ENCODE data around the gene PSMB3.

The PSMB3 gene

GRCh38 chr17:38743556-38744171 lies 8.9 kb upstream of the PSMB3 start:
- TF ChIP-seq HOXC10 (CRISPR knock-in tag; IDR thresholded peaks at IDR 0.05) (no peak), ZNF404 (tag by site-specific recombination; IDR thresholded peaks at IDR 0.05) (no peak), ZNF423 (tag by site-specific recombination; IDR thresholded peaks at IDR 0.05) (0 out of 2 replicates have a peak, but pooled peaks have one; percentile 14), ZNF654 (tag by site-specific recombination; IDR thresholded peaks at IDR 0.05; ENCODE audit: low read depth) (no peak), PRDM10 (tag by site-specific recombination; IDR thresholded peaks at IDR 0.05) (peak; percentile 84), ZBTB21 (tag by site-specific recombination; IDR thresholded peaks at IDR 0.05) (no peak), ZNF157 (tag by site-specific recombination; IDR thresholded peaks at IDR 0.05) (no peak), ZIC2 (tag by site-specific recombination; IDR thresholded peaks at IDR 0.05) (peak; percentile 81), GLI4 (tag by site-specific recombination; IDR thresholded peaks at IDR 0.05) (no peak), IKZF3 (tag by site-specific recombination; IDR thresholded peaks at IDR 0.05) (0 out of 2 replicates have a peak, but pooled peaks have one; percentile 14)
- TF ChIP-seq, protein P1, sequence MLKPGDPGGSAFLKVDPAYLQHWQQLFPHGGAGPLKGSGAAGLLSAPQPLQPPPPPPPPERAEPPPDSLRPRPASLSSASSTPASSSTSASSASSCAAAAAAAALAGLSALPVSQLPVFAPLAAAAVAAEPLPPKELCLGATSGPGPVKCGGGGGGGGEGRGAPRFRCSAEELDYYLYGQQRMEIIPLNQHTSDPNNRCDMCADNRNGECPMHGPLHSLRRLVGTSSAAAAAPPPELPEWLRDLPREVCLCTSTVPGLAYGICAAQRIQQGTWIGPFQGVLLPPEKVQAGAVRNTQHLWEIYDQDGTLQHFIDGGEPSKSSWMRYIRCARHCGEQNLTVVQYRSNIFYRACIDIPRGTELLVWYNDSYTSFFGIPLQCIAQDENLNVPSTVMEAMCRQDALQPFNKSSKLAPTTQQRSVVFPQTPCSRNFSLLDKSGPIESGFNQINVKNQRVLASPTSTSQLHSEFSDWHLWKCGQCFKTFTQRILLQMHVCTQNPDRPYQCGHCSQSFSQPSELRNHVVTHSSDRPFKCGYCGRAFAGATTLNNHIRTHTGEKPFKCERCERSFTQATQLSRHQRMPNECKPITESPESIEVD (tag by site-specific recombination; IDR thresholded peaks at IDR 0.05): no peak
- Histone ChIP-seq H3K4me1 (ENCODE audit: control insufficient read depth, insufficient read depth, low read length) (peaks cover 38% of the 10 kb centered on the region), H3K4me3 (ENCODE audit: low read depth, low read length) (no peak overlapping the region), H3K9me3 (ENCODE audit: control insufficient read depth, insufficient read depth, low read depth, low read length) (no peaks in the 10 kb centered on the region), H3K27ac (ENCODE audit: extremely low read depth, low read depth, low read length) (no peak overlapping the region), H3K36me3 (ENCODE audit: control insufficient read depth in 2 of 2, insufficient read depth in 1 of 2, low read length in 2 of 2) (peaks cover 0 to 18% of the 10 kb centered on the region in 2 experiments; a peak in 2 of 3 replicates)
- ChIA-PET CTCF (interaction anchor here (4.6 kb wide), 1 partner anchor 9 kb away, joined by 47 read pairs; no protein-coding TSS in a partner anchor), POLR2A (interaction anchor here (1.1 to 1.3 kb wide), 2 partner anchors 8 to 13 kb away, joined by 6 to 8 read pairs; no protein-coding TSS in a partner anchor)

- CTCF ChIA-PET: interaction anchor here (0.5 to 4.6 kb wide), 4 partner anchors 10 to 502 kb away, joined by 3 to 47 read pairs (median 6); no protein-coding TSS in a partner anchor
- peak overlapping the region; percentile 96 for H3K27ac ChIP-seq (ENCODE audit: extremely low read depth, low read depth, low read length)
- TF ChIP-seq ZFP69B (tag by site-specific recombination; IDR thresholded peaks at IDR 0.05) (0 out of 2 replicates have a peak, but pooled peaks have one; percentile 55), ZIC2 (tag by site-specific recombination; IDR thresholded peaks at IDR 0.05) (peak; percentile 97), ZNF843 (tag by site-specific recombination; IDR thresholded peaks at IDR 0.05) (no peak), SP2 (tag by site-specific recombination; IDR thresholded peaks at IDR 0.05) (peak; percentile 47), REST (tag by site-specific recombination; IDR thresholded peaks at IDR 0.05) (no peak), EGR2 (tag by site-specific recombination; IDR thresholded peaks at IDR 0.05; ENCODE audit: low read depth) (peak; percentile 79), OSR2 (tag by site-specific recombination; IDR thresholded peaks at IDR 0.05) (peak; percentile 66), ZNF561 (tag by site-specific recombination; IDR thresholded peaks at IDR 0.05; ENCODE audit: borderline replicate concordance) (peak; percentile 97), TCF7L2 (IDR thresholded peaks at IDR 0.05; ENCODE audit: borderline replicate concordance, low read depth, low read length) (no peak), ZNF549 (tag by site-specific recombination; IDR thresholded peaks at IDR 0.05) (no peak), TRIM28 (IDR thresholded peaks at IDR 0.05; ENCODE audit: borderline replicate concordance, low read length) (peak; percentile 25; the same call in 1 of the 2 replicates), ZNF366 (tag by site-specific recombination; conservative IDR thresholded peaks at IDR 0.05) (peak; percentile 83), FEZF1 (tag by site-specific recombination; IDR thresholded peaks at IDR 0.05) (peak; percentile 97)
- TF ChIP-seq, protein P2, sequence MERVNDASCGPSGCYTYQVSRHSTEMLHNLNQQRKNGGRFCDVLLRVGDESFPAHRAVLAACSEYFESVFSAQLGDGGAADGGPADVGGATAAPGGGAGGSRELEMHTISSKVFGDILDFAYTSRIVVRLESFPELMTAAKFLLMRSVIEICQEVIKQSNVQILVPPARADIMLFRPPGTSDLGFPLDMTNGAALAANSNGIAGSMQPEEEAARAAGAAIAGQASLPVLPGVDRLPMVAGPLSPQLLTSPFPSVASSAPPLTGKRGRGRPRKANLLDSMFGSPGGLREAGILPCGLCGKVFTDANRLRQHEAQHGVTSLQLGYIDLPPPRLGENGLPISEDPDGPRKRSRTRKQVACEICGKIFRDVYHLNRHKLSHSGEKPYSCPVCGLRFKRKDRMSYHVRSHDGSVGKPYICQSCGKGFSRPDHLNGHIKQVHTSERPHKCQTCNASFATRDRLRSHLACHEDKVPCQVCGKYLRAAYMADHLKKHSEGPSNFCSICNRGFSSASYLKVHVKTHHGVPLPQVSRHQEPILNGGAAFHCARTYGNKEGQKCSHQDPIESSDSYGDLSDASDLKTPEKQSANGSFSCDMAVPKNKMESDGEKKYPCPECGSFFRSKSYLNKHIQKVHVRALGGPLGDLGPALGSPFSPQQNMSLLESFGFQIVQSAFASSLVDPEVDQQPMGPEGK (tag by site-specific recombination; IDR thresholded peaks at IDR 0.05): 0 out of 2 replicates have a peak, but pooled peaks have one; percentile 45
Measured at GRCh38 chr17:38745545-38745944, 7.0 kb upstream of the PSMB3 start.

More at GRCh38 chr17:38745545-38745944, 7.0 kb upstream of the PSMB3 start:
- POLR2A ChIA-PET: interaction anchor here (1.0 to 2.1 kb wide), 6 partner anchors 9 to 108 kb away, joined by 3 to 18 read pairs (median 4); partner anchors contain the start of gene RPL23
- Histone ChIP-seq H3K4me3 (ENCODE audit: low read depth, low read length) (peak overlapping the region; percentile 2; the same call in 1 of the 2 replicates), H3K9me3 (ENCODE audit: control insufficient read depth, insufficient read depth, low read depth, low read length) (no peaks in the 10 kb centered on the region), H3K36me3 (ENCODE audit: control insufficient read depth in 2 of 2, insufficient read depth in 1 of 2, low read length in 2 of 2) (peaks cover 0 to 3% of the 10 kb centered on the region in 2 experiments; a peak in 2 of 3 replicates), H3K4me1 (ENCODE audit: control insufficient read depth, insufficient read depth, low read length) (peaks cover 43% of the 10 kb centered on the region)

All from HEK293 (cell line).